RWPE1 (cell line): ENCODE data around the gene DNAJB8.

Experiments
- CTCF ChIA-PET: fragments of 350-600 bp; sonication (Branson Sonifier 250); formaldehyde crosslinking; extraction: SDS; loops from one replicate; lab custom pipeline; 2021; lab: Yijun Ruan, JAX
- POLR2A ChIA-PET: fragments of 400-600 bp; formaldehyde crosslinking; extraction: SDS; loops from one replicate; lab custom pipeline; 2020; ENCODE audit warnings: antibody characterized with exemption; ENCODE audit not compliant: low non-redundant PET; lab: Yijun Ruan, JAX
- DNase-seq: peaks from one replicate; pipeline ENCODE4 v3.0.0; 2012; ENCODE audit warnings: low spot score
- H3K27ac ChIP-seq: fragments of 450-650 bp; 2 replicates; pipeline ENCODE4 v1.5.1; 2017
- CTCF ChIP-seq: fragments of 450-650 bp; conservative IDR thresholded peaks from 2 replicates; pipeline ENCODE4 v1.5.1; 2017; ENCODE audit warnings: low read depth, mild to moderate bottlenecking

Gene DNAJB8

GRCh38 chr3:128422762-128423524 lies 43.7 kb downstream of the DNAJB8 start:
- POLR2A ChIA-PET: no interaction called here
- no peak overlapping the region for H3K27ac ChIP-seq
- CTCF ChIA-PET: interaction anchor here (0.6 kb wide), 1 partner anchor 195 kb away, joined by 3 read pairs; no protein-coding TSS in a partner anchor
- no peak for TF ChIP-seq CTCF
- DNase-seq: no peak

GRCh38 chr3:128421966-128422365 lies 44.7 kb downstream of the DNAJB8 start:
- POLR2A ChIA-PET: no interaction called here
- DNase-seq: no peak
- no peak for TF ChIP-seq CTCF
- no peak overlapping the region for H3K27ac ChIP-seq
- CTCF ChIA-PET: interaction anchor here (1.1 kb wide), 1 partner anchor 115 kb away, joined by 3 read pairs; no protein-coding TSS in a partner anchor

GRCh38 chr3:128421439-128421836 lies 45.3 kb downstream of the DNAJB8 start:
- H3K27ac ChIP-seq: no peak overlapping the region
- CTCF ChIA-PET: interaction anchor here (1.1 kb wide), 1 partner anchor 115 kb away, joined by 3 read pairs; no protein-coding TSS in a partner anchor
- POLR2A ChIA-PET: no interaction called here
- no peak for DNase-seq
- no peak for TF ChIP-seq CTCF

GRCh38 chr3:128420720-128421438 lies 45.8 kb downstream of the DNAJB8 start:
- ChIA-PET CTCF (interaction anchor here (0.8 kb wide), 1 partner anchor 425 kb away, joined by 4 read pairs; no protein-coding TSS in a partner anchor), POLR2A (no interaction called here)

GRCh38 chr3:128420289-128420688 lies 46.4 kb downstream of the DNAJB8 start:
- CTCF ChIA-PET: interaction anchor here (0.8 kb wide), 1 partner anchor 426 kb away, joined by 4 read pairs; no protein-coding TSS in a partner anchor
- no peak for TF ChIP-seq CTCF
- DNase-seq: no peak
- H3K27ac ChIP-seq: no peak overlapping the region
- POLR2A ChIA-PET: no interaction called here

More at GRCh38 chr3:128420720-128421438, 45.8 kb downstream of the DNAJB8 start:
- no peak for DNase-seq
- H3K27ac ChIP-seq: no peak overlapping the region
- no peak for TF ChIP-seq CTCF

- POLR2A ChIA-PET: no interaction called here
- H3K27ac ChIP-seq: no peak overlapping the region
- CTCF ChIA-PET: no interaction called here
- DNase-seq: no peak
- no peak for TF ChIP-seq CTCF
Observed at GRCh38 chr3:128419311-128419710, 47.4 kb downstream of the DNAJB8 start.
